Transverse colon (tissue), 4 donors: ENCODE measurements around the gene KLF13. TPM values are rescaled to one million over a fixed set of nuclear protein-coding genes. Genes with fewer than 3 reads are reported as not detected.

Source experiments
- DNase-seq: peaks from one replicate; pipeline ENCODE4 v3.0.0-alpha.2; 2019
- H3K27ac ChIP-seq, 4 donors: fragments of 200-600 bp; sonication (generic); 2 replicates each; pipeline ENCODE4 v1.5.1; 2016 to 2018; ENCODE audit warnings: inconsistent platforms in 4 of 4
- H3K27me3 ChIP-seq: fragments of 200-600 bp; sonication (generic); 2 replicates; pipeline ENCODE4 v1.5.1; 2017; ENCODE audit warnings: inconsistent platforms
- H3K36me3 ChIP-seq, 4 donors: fragments of 200-600 bp; sonication (generic); 2 replicates each; pipeline ENCODE4 v1.5.1; 2017 to 2019; ENCODE audit warnings: inconsistent platforms in 4 of 4
- H3K4me1 ChIP-seq, 4 donors: fragments of 200-600 bp; sonication (generic); 2 replicates each; pipeline ENCODE4 v1.5.1; 2017 to 2020; ENCODE audit warnings: inconsistent platforms in 4 of 4
- H3K4me3 ChIP-seq, 4 donors: fragments of 200-600 bp; sonication (generic); 1 replicate in 1 of 4; 2 replicates in 3 of 4; pipeline versions ENCODE4 v1.5.1 to v1.6.1; 2017 to 2019; ENCODE audit warnings: inconsistent platforms in 4 of 4
- H3K9me3 ChIP-seq, 2 donors: fragments of 200-600 bp; sonication (generic); 2 replicates each; pipeline ENCODE4 v1.5.1; 2017 to 2019; ENCODE audit warnings: inconsistent platforms in 2 of 2
- EP300 ChIP-seq: sonication (generic); formaldehyde crosslinking; IDR thresholded peaks from one replicate; pipeline ENCODE4 v1.6.1; 2017; ENCODE audit warnings: antibody characterized with exemption, low read depth
- POLR2A ChIP-seq: fragments of 450-650 bp; IDR thresholded peaks from one replicate; pipeline ENCODE4 v1.6.1; 2016; ENCODE audit warnings: antibody characterized with exemption, mild to moderate bottlenecking, moderate library complexity
- POLR2AphosphoS5 ChIP-seq, 3 donors: sonication (generic); formaldehyde crosslinking; IDR thresholded peaks; one replicate each; pipeline ENCODE4 v1.6.1; 2016; ENCODE audit warnings: antibody characterized with exemption in 3 of 3
- WGBS, 2 donors: methylation state at CpG; one replicate each; pipeline ENCODE4 v1.1.5; 2018; ENCODE audit warnings: low coverage in 1 of 2; 5-methylcytosine and 5-hydroxymethylcytosine counted together
- in situ Hi-C, 4 donors: fragments of 200-750 bp; cut with MboI; loops; one replicate each; pipeline versions ENCODE4 v1.15.0 to v1.15.1; 2017; ENCODE audit warnings: low sequenced_read_pairs in 3 of 4, low pct_ligation_motif_present in 1 of 4, low pct_unique_long_range_greater_than_20kb in 1 of 4
- intact Hi-C: fragments of 100-400 bp; cut with DNase I; formaldehyde crosslinking; loops from one replicate; pipeline ENCODE4 v1.15.1; 2023; ENCODE audit warnings: low total_unique reads
- total RNA-seq, 4 donors: library from RNA; depleted of rRNA; stranded (reverse); fragments of >200 nt; gene quantifications; one replicate each; pipeline ENCODE4 v1.1.0, GENCODE V29; 2016
- TF ChIP-seq, protein P1 (sequence below), 5 experiments: fragments of 200-600 bp in 3 of 5; fragments of 450-650 bp in 2 of 5; sonication (generic) in 3 of 5; IDR thresholded peaks; 1 replicate in 2 of 5; 2 replicates in 3 of 5; pipeline ENCODE4 v1.5.1; 2016 to 2017; ENCODE audit warnings: antibody characterized with exemption in 5 of 5, inconsistent platforms in 3 of 5, mild to moderate bottlenecking in 2 of 5, moderate library complexity in 1 of 5

Gene KLF13
- total RNA-seq, 4 donors from 2014 or later: 39.0 to 81.2 (median 68.8) TPM

DNA sequence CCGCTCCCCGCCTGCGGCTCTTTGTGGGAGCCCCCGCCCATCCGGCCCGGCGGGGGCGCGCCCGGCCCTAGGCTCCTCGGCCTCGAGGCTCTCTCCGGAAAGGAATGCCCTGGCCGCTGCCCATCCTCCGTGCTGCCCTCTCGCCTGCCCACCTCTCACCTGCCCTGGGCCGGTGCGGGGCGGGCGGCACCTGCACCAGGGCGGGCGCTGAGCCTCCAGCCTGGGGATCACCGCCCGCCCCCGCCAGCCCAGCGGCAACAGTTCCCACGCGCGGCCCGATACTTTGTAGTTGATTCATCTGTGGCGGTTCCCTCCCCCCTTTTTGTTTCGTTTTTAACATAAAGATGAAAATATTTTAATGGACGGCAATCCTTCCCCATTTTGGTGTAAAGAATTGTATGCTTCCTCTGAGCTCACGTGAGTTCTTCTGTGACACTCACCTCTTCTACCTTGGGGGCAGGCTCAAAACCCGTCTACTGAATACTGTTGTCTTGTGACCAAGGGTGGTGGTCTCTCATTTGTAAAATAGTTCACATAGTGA lies 1.9 kb downstream of the KLF13 start:
- WGBS, 2 donors: 1% methylated on average over 17 of the region's 35 CpGs; no CpG with 5 or more reads in 1 of the 2 donors
- H3K36me3 ChIP-seq: no peaks in the 10 kb centered on the region
- intact Hi-C loops: loop anchor here (5.0 kb wide), 1 partner anchor 111 kb away; no protein-coding TSS in a partner anchor
- peak overlapping the region; percentile 98 to 100 (median 100) for H3K27ac ChIP-seq
- H3K27me3 ChIP-seq: no peaks in the 10 kb centered on the region
- no peaks in the 10 kb centered on the region for H3K9me3 ChIP-seq
- H3K4me1 ChIP-seq: peaks cover 26 to 59% (median 50%) of the 10 kb centered on the region in 4 donors
- in situ Hi-C loops: loop anchor here in 1 of 4 donors (10.0 kb wide), 1 partner anchor 114 kb away; no protein-coding TSS in a partner anchor
- peak overlapping the region; percentile 49 to 94 (median 87) for H3K4me3 ChIP-seq
- TF ChIP-seq EP300: no peak
- TF ChIP-seq, protein P1, sequence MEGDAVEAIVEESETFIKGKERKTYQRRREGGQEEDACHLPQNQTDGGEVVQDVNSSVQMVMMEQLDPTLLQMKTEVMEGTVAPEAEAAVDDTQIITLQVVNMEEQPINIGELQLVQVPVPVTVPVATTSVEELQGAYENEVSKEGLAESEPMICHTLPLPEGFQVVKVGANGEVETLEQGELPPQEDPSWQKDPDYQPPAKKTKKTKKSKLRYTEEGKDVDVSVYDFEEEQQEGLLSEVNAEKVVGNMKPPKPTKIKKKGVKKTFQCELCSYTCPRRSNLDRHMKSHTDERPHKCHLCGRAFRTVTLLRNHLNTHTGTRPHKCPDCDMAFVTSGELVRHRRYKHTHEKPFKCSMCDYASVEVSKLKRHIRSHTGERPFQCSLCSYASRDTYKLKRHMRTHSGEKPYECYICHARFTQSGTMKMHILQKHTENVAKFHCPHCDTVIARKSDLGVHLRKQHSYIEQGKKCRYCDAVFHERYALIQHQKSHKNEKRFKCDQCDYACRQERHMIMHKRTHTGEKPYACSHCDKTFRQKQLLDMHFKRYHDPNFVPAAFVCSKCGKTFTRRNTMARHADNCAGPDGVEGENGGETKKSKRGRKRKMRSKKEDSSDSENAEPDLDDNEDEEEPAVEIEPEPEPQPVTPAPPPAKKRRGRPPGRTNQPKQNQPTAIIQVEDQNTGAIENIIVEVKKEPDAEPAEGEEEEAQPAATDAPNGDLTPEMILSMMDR (IDR thresholded peaks at IDR 0.05): no peak
- DNase-seq: no peak

DNA sequence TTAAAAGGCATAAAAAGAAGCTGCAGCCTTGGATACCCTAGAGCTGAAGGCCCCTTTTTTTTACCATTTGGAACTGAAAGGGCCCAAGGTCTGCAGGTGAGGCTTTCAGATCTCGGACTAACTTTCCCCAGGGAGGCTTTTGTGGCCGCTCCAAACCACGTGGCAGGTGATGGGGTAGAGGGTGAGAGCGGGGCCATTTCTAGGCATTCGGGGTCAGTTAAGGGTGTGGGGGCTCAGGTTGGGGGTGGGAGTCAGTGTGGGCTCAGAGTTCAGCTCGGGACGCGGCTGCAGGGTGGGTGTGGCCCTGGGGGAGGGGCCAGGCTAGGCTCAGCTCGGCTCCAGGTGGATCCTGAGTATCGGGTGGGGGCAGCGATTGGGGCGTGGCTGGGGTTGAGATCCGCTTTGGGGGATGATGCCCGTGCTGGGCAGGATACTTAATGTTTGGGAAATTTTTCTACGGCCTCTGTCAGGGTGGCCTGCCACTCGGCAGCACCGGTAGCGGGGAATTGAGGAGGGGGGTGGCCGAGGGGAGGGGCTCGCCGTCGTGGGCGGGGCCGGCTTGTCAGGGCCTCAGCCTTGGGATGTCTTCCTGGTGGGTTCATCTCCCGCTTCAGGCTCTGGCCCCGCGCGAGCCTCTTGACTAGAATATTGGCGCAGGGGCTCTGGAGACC lies 2.5 kb downstream of the KLF13 start:
- peak; percentile 67 for DNase-seq
- in situ Hi-C loops: loop anchor here in 1 of 4 donors (10.0 kb wide), 1 partner anchor 114 kb away; no protein-coding TSS in a partner anchor

DNA sequence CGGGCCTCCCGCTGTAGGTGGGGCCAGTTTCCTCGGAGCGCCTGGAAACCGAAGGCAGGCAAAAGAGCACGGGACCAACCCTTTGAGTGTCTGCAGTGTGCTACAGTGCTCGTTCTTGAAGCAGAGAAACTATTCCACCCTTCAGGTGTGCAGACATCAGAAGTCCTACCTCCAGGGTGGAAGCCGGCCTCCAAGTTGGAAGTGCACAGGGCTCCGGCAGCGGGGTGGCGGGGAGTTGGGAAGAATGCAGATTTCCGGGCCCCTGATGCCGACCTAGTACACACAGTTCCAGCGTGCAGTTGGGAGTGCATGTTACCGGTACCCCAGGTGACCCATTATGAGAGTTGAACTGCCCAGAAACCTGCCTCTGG lies 3.0 kb downstream of the KLF13 start:
- intact Hi-C loops: loop anchor here (5.0 to 10.0 kb wide), 2 partner anchors 65 to 112 kb away; no protein-coding TSS in a partner anchor
- no peak for DNase-seq
- H3K27me3 ChIP-seq: no peaks in the 10 kb centered on the region
- WGBS, 2 donors: 40% methylated on average over 15 of the region's 15 CpGs; no CpG with 5 or more reads in 1 of the 2 donors
- H3K4me3 ChIP-seq: peak overlapping the region; percentile 10 to 94 (median 66)
- H3K4me1 ChIP-seq: peaks cover 26 to 68% (median 50%) of the 10 kb centered on the region in 4 donors
- H3K9me3 ChIP-seq: no peaks in the 10 kb centered on the region
- in situ Hi-C loops: loop anchor here (10.0 kb wide), 2 partner anchors 115 to 155 kb away; no protein-coding TSS in a partner anchor
- peak overlapping the region; percentile 98 to 100 (median 100) for H3K27ac ChIP-seq
- TF ChIP-seq POLR2A (no peak), POLR2AphosphoS5 (IDR thresholded peaks at IDR 0.05) (no peak), EP300 (no peak)
- TF ChIP-seq, protein P1 (IDR thresholded peaks at IDR 0.05): no peak
- no peaks in the 10 kb centered on the region for H3K36me3 ChIP-seq

More for the DNA sequence above, 2.5 kb downstream of the KLF13 start:
- H3K36me3 ChIP-seq: no peaks in the 10 kb centered on the region
- TF ChIP-seq POLR2AphosphoS5 (IDR thresholded peaks at IDR 0.05): no peak
- no peak for TF ChIP-seq EP300
- TF ChIP-seq, protein P1 (IDR thresholded peaks at IDR 0.05): no peak
- no peak for TF ChIP-seq POLR2A
- no peaks in the 10 kb centered on the region for H3K9me3 ChIP-seq
- intact Hi-C loops: loop anchor here (5.0 kb wide), 1 partner anchor 112 kb away; no protein-coding TSS in a partner anchor
- H3K27me3 ChIP-seq: no peaks in the 10 kb centered on the region
- peak overlapping the region; percentile 98 to 100 (median 100) for H3K27ac ChIP-seq
- WGBS, 2 donors: 0 to 11% methylated on average over 6 to 17 of the region's 29 CpGs
- peaks cover 26 to 65% (median 50%) of the 10 kb centered on the region in 4 donors for H3K4me1 ChIP-seq
- H3K4me3 ChIP-seq: peak overlapping the region; percentile 49 to 94 (median 87)

DNA sequence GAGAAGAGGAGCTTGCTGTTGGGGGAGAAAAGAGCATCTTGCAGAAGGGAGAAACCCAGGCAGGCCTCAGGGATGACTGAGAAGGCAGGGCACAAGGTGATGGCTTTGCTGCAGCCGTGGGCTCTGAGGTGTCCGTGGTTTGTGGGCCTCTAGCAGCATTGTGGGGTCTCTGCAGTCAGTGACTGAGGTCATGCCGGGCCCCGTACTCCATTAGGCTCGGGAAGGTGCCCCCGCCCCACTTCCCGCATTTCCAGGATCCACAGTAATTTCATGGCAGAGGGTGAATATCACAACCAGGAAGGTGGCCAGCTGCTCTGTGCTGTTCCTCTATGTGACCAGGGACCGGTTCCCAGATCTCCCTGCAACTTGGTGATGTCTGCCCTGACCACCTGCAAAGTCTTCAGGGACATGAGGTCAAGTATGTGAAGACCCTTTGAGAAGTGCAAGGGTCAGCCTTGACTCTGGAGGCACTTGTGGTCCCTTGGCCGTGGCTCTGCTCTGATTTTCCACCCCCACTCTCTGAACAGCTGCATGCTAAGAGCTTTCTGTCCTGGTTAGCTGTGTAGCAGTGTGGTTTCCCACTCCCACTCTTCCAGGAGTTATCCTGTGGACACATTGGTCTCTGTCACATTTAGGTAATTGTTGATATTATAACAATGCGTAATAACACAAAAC lies 3.6 kb downstream of the KLF13 start:
- no peaks in the 10 kb centered on the region for H3K27me3 ChIP-seq
- no peak for DNase-seq
- intact Hi-C loops: loop anchor here (10.0 kb wide), 1 partner anchor 65 kb away; no protein-coding TSS in a partner anchor
- in situ Hi-C loops: loop anchor here in 3 of 4 donors (10.0 kb wide), 2 partner anchors 115 to 155 kb away; no protein-coding TSS in a partner anchor
- 50 to 70% methylated on average over 1 to 10 of the region's 10 CpGs for WGBS, 2 donors
- no peaks in the 10 kb centered on the region for H3K36me3 ChIP-seq
- no peaks in the 10 kb centered on the region for H3K9me3 ChIP-seq
- TF ChIP-seq POLR2A: no peak
- TF ChIP-seq, protein P1 (IDR thresholded peaks at IDR 0.05): no peak
- no peak for TF ChIP-seq EP300
- no peak for TF ChIP-seq POLR2AphosphoS5 (IDR thresholded peaks at IDR 0.05)
- H3K4me3 ChIP-seq: peak overlapping the region in 1 of 4 donors; percentile 82
- H3K4me1 ChIP-seq: peaks cover 25 to 68% (median 50%) of the 10 kb centered on the region in 4 donors
- H3K27ac ChIP-seq: peak overlapping the region; percentile 98 to 100 (median 100)
